ENCODE results near the gene ITIH2.
"Not testable (repeated sequence)": the region's sequence is repeated elsewhere in the genome, so short reads cannot be mapped to it uniquely, and the experiment has no call there.

Gene ITIH2

DNA sequence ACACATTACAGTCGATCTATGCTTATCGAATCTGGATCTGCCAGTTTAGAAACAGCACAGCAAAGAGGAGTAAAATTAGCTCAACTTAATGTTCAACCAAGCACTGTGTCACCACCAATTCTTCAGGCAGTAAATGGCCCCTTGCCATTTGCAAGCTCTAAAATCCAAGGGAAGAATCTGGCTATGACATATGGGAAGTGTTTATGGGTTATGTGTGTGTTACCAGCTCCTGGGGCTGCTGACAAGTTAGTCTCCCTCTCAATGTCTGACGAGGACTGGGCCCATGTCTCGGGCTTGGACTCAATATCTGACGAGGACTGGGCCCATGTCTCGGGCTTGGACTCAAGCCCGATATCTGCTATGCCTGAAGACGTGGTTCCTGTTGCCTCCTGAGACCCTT is 5.7 kb upstream of the ITIH2 start:
- no peak for DNase-seq (ENCODE audit: low read depth in 3 of 3)

DNA sequence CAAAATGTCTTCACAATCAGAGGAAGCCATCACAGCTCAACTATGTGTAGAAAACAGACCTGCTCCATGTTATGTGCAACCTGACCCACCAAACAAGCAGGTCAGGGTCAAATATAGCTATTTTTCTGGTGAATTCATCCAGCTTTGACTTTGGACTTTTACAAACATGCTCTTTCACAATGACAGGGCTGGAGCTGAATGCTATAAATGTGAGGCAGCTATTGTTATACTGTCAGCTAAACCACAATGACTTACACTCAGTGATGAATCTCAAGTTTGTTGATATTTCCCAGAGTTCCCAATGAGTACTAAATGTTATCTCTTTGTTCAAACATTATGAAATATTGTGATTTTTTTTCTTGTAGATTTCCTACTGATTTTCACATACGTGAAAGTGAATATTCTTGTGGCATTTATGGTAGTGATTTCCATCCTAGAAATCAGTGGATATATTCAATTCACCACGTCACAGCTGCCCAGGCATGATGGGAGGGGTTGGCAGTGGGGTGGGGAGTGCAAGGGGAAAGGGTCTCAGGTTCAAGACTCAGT is 2.5 kb upstream of the ITIH2 start:
- DNase-seq (ENCODE audit: low read depth in 3 of 3): no peak

DNA sequence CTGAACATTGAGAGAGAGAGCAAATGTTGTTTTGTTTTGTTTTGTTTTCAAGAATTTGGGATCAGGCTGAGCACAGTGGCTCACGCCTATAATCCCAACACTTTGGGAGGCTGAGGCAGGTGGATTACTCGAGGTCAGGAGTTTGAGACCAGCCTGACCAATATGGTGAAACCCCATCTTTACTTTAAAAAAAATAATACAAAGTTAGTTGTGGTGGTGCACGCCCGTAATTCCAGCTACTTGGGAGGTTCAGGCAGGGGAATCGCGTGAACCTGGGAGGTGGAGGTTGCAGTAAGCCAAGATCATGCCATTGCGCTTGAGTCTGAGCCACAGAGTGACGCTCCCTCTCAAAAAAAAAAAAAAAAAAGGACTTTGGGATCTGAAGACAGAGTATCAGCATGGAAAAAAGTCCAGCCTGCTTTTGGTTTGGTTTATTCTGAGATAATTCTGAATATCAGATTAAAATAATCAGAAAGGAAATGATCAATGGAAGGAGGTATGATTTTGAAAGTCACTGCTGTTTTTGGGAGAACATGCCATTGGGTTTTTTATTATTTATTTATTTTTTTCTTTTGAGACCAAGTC is 1.9 kb upstream of the ITIH2 start:
- no peak for DNase-seq (ENCODE audit: low read depth in 3 of 3)

DNA sequence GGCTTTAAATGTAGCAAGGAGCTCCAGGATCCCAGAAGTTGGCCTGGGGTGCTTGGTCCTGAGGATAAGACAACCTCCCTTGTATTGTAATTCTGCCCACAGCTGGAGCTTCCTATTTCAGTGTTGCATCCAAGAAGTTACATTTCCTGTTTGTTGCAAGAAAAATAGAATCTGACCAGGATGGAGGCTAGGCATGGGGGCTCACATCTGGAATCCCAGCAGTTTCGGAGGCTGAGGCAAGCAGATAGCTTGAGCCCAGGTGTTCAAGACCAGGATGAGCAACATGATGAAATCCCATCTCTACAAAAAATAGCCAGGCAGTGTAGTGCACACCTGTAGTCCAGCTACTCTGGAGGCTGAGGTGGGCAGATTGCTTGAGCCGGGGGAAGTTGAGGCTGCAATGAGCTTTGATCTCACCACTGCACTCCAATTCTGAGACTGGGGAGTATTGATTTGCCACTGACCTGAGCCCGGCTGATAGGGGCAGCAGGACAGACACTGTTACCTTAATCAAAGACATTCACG is 766 bp upstream of the ITIH2 start:
- no peak for DNase-seq (ENCODE audit: low read depth in 3 of 3)

DNA sequence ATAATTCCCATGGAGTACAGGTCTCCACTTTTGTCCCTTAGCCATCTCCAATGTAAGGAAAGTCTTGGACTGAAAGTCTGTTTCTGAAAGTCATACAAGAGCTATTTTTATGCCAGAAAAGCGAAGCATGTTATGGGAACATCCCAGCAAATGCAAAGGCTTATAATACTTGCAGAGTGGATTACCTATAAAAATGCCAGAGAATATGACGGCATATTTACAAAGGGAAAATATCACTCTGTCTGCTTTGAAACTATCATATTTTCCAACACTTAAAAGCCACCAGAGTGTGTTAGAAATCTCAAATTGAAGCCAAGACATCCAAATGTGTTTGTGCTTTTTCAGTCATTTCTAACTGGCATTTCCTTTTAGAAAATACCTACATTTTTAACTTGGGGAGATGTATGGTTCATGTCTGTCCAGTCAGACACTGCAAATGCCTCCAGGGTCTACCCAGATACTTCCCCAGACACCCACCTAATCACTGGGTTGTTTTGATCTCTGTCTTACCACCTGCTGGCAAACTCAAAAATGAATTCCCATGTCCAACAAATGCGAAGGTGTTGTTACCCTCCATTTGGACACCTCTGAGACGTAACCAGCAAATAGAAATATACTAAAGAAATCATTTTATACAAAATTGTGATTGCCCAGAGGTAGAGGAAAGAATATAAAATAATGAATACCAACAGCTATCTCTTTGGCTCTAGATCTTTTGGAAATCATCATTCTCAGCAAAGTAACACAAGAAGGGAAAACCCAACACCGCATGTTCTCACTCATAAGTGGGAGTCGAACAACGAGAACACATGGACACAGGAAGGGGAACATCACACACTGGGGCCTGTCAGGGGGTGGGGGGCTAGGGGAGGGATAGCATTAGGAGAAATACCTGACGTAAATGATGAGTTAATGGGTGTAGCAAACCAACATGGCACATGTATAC is 1.2 kb downstream of the ITIH2 start:
- DNase-seq (ENCODE audit: low read depth in 3 of 3): no peak

DNA sequence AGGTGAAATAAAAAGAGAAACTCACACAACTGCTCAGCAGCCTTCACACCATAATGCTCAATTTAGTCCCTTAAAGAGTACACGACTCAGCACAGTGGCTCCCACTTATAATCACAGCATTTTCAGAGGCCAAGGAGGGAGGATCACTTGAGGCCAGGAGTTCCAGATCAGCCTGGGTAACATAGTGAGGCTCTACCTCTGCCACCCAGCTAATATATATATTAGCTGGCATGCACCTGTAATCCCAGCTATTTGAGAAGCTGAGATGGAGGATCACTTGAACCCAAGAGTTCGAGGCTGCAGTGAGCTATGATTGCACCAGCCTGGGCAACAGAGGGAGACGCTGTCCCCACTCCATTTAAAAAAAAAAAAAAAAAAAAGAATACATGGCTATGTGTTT is 2.2 kb downstream of the ITIH2 start:
- no peak for DNase-seq (ENCODE audit: low read depth in 3 of 3)

DNA sequence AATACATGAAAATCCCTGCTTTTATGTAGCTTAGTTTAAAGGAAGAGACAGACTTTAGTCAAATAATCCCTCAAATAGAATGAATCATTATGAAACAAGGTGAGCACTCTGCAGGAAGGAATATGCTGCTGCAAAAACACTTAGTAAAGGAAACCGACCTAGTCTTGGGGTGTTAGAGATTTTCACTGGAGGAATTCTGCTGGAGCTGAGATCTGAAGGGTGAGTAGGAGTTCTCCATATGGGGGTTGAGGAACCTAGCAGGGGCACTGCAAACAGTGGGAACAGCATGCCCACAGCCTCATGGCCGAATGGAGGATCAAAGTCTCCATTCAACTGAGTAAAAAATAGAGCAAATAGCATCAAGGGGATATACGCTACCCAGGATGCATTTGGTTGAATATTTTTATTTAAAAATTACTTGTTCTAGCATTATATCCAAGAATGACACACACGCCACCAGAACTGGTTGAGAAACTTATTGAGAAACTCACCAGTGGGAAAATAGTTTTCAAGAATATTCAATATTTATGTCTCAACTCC is 3.5 kb downstream of the ITIH2 start:
- DNase-seq (ENCODE audit: low read depth in 3 of 3): no peak

DNA sequence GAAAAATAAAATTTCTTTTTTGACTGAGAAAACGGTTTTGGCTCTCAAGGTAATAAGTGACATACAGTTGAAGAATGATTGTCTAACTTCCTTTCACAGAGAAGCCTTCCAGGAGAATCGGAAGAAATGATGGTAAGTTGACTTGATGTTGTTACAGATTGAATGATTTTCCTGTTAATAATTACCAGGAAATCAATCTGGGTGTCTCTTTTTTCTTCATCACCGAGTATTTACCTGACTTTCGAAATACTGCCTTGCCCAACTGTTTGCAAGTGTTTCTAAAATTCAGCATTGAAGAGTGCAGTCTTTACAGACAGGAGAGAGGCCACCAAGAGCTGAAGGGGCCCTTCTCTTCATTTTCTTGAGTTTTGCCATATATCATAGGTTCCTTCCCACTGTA is 4.0 kb downstream of the ITIH2 start:
- no peak for DNase-seq (ENCODE audit: low read depth in 3 of 3)

DNA sequence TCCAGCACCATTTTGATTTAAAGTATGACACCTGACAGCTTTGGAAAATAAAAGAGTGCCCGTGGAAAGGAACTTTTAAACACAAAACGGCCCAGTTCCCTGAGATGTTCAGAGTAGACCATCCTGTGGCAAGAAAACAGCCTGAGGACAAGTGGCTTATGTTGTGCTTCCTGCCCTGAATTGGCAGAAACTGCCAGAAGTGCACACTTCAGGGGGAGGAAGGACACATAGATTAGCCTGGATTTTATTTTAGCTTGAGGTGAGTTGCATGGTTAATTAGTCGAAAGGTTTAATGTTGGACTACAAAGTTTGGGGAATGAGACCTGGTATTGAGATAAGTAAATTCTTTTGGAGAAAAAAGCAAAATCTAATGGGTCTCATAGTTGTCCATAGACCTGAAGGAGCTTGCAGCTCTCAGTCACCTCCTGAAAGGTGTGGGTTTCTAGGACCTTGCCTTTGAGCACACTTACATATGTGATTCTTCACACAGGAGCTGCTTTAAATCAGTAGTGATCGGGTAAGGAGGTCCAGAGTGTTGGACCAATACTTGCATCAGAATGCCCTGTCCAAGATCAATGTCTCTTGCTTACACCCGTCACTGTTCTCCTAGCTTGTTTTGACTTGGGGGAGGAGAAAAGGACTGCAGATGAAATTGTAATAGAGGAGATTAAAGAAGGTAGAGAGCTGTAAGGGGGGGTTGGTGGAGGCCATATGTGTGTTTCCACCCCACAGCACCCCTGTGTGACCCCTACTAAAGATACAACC is 4.9 kb downstream of the ITIH2 start:
- DNase-seq (ENCODE audit: low read depth in 3 of 3): no peak

DNA sequence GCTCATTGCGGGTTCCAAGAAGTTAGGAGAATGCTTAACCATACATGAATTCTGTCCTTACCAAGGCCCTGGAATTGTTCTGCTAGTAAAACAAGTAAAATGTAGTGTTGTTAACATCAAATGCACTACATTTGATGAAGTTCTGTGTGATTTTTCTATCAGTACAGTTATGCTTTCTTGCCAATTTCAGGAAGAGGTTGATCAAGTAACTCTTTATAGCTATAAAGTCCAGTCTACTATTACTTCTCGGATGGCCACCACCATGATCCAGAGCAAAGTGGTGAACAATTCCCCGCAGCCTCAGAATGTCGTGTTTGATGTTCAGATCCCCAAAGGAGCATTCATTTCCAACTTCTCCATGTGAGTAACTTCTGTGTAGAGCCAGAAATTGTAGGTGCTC is 5.7 kb downstream of the ITIH2 start:
- DNase-seq (ENCODE audit: low read depth in 3 of 3): no peak

DNA sequence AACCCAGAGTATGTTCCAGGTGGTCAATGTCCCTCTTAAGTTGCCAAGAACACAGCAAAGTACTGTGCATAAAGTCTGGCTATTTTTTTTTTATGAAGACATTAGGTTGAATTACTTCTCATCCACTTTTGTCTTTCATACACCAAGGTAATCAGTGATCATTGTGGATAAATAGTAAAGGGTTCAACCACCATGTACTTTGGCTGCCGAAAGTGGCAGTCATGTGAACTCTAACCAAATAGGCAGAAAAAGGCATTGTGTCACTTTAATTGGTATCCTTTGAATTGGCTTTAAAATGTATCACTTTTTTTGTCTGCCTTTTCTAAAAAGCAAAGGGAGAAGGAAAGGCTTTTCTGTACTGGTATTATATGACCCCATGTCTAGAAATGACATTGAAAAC is 7.3 kb downstream of the ITIH2 start:
- no peak for DNase-seq (ENCODE audit: low read depth in 3 of 3)

DNA sequence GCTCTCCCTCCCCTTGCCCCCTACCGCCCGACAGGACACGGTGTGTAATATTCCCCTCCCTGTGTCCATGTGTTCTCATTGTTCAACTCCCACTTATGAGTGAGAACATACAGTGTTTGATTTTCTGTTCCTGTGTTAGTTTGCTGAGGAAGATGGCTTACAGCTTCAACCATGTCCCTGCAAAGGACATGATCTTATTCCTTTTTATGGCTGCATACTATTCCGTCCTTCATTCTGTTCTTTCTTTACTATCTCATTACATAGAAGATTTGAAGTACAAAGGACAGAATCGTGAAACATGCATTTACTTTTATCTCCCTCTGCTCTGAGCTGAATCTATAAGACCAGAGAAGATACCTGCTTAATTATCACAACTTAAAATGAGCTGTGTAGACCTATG is 8.0 kb downstream of the ITIH2 start:
- not testable (repeated sequence) for DNase-seq (ENCODE audit: low read depth in 3 of 3)

DNA sequence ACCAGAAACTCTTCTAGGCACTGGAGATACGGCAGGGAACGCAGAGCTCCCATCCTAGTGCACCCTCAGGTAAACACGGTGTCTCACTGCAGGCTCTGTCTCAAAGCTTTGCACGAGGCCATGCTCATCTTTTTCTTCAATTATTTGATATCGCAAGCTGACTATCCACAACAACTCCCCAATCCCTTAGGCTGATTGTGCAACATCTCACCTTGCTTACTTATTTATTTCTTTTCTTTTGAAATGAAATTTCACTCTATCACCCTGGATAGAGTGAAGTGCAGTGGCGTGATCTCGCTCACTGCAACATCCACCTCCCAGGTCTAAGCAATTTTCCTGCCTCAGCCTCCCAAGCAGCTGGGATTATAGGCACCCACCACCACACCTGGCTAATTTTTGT is 12.4 kb downstream of the ITIH2 start:
- DNase-seq (ENCODE audit: low read depth in 3 of 3): no peak

DNA sequence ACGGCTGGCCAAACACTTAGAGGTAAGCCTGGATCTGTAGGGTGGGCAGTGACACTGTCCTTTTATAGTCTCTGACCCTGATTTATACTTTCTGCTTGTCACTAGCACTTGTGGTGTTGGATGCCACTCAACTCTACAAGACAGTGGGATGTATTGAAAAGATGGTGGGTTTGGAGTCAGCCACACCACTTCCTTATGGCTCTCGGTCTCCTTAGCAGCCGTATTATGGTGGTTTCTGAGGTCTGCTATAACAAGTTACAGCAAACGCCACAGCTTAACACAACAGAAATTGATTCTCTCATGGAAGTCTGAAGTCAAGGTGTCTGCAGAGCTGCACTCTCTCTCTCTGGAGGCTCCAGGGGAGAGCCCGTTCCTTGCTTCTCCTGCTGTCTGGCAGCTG is 14.7 kb downstream of the ITIH2 start:
- no peak for DNase-seq (ENCODE audit: low read depth in 3 of 3)

DNA sequence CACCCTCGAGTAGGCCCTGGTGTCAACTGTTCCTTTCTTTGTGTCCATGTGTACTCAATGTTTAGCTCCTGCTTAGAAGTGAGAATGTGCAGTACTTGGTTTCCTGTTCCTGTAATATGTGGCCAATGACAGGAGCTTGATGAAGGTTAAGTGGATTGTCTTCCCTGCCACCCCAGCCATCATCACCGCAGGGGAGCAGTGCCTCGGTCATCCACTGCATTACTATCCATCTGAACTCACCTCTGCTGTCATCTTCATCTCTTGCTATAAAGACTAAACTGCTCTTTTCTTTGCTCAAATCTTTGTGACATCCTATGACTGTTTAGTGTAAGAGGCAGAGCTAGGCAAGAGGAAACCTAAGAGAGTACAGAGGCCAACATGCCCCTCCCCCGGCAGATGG is 15.6 kb downstream of the ITIH2 start:
- DNase-seq (ENCODE audit: low read depth in 3 of 3): no peak

DNA sequence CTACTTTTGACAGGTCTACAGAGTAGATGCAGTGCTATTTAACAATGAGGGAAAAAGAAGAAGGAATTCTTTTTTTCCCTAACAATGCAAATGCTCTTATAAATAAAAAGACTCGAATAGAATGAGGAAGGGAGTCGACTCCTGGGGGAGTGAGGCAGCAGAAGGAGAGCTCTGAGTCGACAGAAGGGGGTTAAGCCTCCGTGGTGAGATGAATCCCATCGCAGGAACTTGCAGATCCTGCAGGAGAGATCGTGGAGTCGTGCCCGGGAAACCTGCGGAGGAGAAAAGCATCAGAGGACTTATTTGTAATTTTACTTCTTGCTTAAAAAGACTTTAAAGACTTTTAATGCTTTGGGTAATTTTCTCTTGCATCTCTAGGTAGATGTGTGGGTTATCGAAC is 17.4 kb downstream of the ITIH2 start:
- no peak for DNase-seq (ENCODE audit: low read depth in 3 of 3)

DNA sequence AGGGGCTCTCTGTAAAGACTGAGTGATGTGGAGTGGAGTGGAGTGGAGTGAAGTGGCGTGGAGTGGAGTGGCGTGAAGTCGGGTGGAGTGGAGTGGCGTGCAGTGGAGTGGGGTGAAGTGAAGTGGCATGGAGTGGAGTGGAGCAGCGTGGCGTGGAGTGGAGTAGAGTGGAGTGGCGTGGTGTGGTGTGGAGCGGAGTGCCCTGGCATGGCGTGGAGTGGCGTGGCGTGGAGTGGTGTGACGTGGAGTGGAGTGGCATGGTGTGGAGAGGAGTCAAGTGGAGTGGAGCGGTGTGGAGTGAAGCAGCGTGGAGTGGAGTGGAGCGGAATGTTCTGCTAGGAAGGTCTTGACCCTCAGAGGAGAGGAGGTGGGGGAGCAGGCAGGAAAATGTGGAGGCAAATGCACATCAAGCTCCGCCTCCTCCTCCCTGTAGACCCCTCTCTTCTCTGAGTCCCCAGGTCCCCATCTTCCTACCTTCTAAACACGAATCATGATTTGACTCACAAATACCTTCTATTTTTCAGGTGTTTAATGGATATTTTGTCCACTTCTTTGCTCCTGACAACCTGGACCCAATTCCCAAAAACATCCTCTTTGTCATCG is 19.9 kb downstream of the ITIH2 start:
- no peak for DNase-seq (ENCODE audit: low read depth in 3 of 3)

DNA sequence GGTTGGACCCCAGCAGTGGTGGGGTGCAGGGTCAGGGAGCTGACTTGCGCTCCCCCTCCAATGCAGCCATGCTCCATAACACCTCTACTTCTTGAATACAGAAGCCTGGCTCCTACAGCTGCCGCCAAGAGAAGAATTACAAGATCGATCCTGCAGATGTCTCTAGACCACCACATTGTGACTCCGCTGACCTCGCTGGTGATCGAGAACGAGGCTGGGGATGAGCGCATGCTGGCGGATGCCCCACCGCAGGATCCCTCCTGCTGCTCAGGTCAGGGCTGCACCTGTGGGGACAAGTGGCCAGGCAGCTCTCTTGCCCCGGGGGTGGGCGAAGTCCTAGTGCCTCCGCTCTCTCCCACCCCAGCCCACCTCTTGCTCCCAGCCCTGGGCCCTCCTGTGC is 31.7 kb downstream of the ITIH2 start:
- DNase-seq (ENCODE audit: low read depth in 3 of 3): no peak

DNA sequence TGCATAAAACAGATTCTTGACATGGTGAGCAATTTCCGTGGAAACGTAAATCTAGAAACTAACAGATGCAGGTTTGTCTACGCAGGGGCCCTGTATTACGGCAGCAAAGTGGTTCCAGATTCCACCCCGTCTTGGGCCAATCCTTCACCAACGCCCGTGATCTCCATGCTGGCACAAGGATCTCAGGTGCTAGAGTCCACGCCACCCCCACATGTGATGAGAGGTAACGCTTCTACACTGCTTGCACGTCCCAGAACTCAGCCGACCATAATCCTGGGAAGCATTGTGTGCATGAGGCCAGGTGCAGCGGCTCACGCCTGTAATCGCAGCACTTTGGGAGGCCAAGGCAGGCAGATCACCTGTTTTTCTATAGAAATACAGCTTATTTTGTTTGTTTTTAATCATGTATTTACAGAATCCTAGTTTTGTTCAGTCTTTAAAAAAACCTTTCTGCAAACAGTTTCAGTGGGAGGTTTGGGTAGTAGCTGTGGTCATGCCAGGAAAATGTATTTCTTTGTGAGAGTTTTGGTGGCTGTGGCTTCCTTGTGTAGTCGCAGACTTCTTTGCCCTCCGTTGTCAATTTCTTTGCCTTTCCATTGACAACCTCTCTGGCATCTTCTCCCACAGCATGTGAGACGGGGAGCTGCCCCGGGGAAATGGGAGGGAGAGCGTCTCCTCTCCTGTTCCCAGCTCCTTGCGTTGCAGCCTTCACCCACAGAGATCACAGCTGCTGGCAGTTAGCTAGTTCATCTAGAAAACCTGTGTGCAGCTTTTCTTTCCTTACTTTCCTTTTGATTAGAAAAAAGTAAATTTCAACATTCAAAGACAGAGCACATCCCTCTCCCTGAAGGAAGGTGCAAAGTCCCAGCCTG is 35.7 kb downstream of the ITIH2 start:
- no peak for DNase-seq (ENCODE audit: low read depth in 3 of 3)

DNA sequence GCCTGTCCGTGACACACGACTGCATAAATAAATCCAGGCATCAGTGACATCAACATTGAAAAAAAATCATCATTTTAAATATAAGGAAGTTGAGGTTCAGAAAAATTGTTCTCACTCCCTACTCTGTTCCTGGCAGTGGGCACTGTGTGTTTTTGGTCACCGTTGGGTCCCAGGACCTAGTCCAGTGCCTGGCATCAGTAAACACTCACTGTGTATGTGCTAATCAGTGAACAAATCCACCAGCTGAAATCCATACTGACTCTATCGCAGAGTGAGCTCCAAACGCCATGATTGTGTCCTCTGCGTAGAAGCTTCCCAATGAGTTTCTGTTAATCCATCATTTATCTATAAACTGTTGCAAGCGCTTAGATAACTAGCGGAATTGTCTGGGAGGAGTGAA is 41.2 kb downstream of the ITIH2 start:
- no peak for DNase-seq (ENCODE audit: low read depth in 3 of 3)

DNA sequence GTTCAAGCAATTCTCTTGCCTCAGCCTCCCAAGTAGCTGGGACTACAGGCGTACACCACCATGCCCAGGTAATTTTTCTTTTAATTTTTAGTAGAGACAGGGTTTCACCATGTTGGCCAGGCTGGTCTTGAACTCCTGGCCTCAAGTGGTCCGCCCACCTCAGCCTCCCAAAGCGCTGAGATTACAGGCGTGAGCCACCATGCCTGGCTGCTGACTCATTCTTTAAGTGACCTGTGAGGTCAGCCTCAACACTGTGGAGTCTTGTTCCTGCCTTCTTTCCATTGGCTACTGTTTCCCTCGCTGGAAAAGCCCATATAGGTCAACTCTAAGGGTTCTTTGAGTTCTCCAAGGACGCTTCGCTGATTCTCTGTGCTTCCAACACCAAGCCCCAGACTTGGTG is 45.5 kb downstream of the ITIH2 start:
- DNase-seq (ENCODE audit: low read depth in 3 of 3): not testable (repeated sequence)

Data from stimulated activated CD4-positive, alpha-beta T cell treated with anti-CD3 and anti-CD28 coated beads, TNF-alpha, amount 100 ng/mL, for 4 hours (primary cell).